Renal cortex interstitium (tissue), 15 donors: ENCODE results near the gene AEBP2. TPM values are rescaled to one million over a fixed set of nuclear protein-coding genes. Genes with fewer than 3 reads are reported as not detected.
"Not testable (repeated sequence)": the region's sequence is repeated elsewhere in the genome, so short reads cannot be mapped to it uniquely, and the experiment has no call there.

ENCODE experiments used
- DNase-seq, 11 donors: peaks; one replicate each; pipeline ENCODE4 v3.0.0-alpha.2; 2013; ENCODE audit warnings: low read depth in 9 of 11, low spot score in 4 of 11; ENCODE audit errors: extremely low read depth in 1 of 11
- long read RNA-seq, 16 experiments: transcript quantifications; one replicate each; lab custom pipeline, GENCODE V29; 2026
- polyA plus RNA-seq, 3 donors: library from polyadenylated mRNA; unstranded; fragments of 120-200 nt; gene quantifications; one replicate each; pipeline ENCODE4 v1.2.1, GENCODE V29; 2013; ENCODE audit not compliant: insufficient read length in 3 of 3

Gene AEBP2, protein sequence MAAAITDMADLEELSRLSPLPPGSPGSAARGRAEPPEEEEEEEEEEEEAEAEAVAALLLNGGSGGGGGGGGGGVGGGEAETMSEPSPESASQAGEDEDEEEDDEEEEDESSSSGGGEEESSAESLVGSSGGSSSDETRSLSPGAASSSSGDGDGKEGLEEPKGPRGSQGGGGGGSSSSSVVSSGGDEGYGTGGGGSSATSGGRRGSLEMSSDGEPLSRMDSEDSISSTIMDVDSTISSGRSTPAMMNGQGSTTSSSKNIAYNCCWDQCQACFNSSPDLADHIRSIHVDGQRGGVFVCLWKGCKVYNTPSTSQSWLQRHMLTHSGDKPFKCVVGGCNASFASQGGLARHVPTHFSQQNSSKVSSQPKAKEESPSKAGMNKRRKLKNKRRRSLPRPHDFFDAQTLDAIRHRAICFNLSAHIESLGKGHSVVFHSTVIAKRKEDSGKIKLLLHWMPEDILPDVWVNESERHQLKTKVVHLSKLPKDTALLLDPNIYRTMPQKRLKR
- polyA plus RNA-seq = 10 to 100 TPM; 55.6 to 65.4 (median 58.0) TPM
- long read RNA-seq, donor 1, full-length matches to known transcripts = 4 of 4 reads
- long read RNA-seq, donor 1, partial matches to known transcripts = 0 of 4 reads
- long read RNA-seq, donor 1, other reads (novel, unspliced or antisense) = 0 of 4 reads
- long read RNA-seq, donor 2, full-length matches to known transcripts = 6 of 6 reads
- long read RNA-seq, donor 2, partial matches to known transcripts = 0 of 6 reads
- long read RNA-seq, donor 2, other reads (novel, unspliced or antisense) = 0 of 6 reads
- long read RNA-seq, donor 3, full-length matches to known transcripts = 9 of 15 reads
- long read RNA-seq, donor 3, partial matches to known transcripts = 6 of 15 reads
- long read RNA-seq, donor 3, other reads (novel, unspliced or antisense) = 0 of 15 reads
- long read RNA-seq, donor 4, partial matches to known transcripts = 0 of 3 reads
- long read RNA-seq, donor 4, other reads (novel, unspliced or antisense) = 0 of 3 reads
- long read RNA-seq, donor 5 = 0 reads
- long read RNA-seq, donor 6, full-length matches to known transcripts = 9 of 14 reads
- long read RNA-seq, donor 6, partial matches to known transcripts = 5 of 14 reads
- long read RNA-seq, donor 6, other reads (novel, unspliced or antisense) = 0 of 14 reads
- long read RNA-seq, donor 7, full-length matches to known transcripts = 3 of 3 reads
- long read RNA-seq, donor 7, partial matches to known transcripts = 0 of 3 reads
- long read RNA-seq, donor 7, other reads (novel, unspliced or antisense) = 0 of 3 reads
- long read RNA-seq, donor 8, full-length matches to known transcripts = 6 of 11 reads
- long read RNA-seq, donor 8, partial matches to known transcripts = 5 of 11 reads
- long read RNA-seq, donor 8, other reads (novel, unspliced or antisense) = 0 of 11 reads
- long read RNA-seq, donor 9, full-length matches to known transcripts = 3 of 9 reads
- long read RNA-seq, donor 9, partial matches to known transcripts = 6 of 9 reads
- long read RNA-seq, donor 9, other reads (novel, unspliced or antisense) = 0 of 9 reads
- long read RNA-seq, donor 10, partial matches to known transcripts = 0 of 1 reads
- long read RNA-seq, donor 10, other reads (novel, unspliced or antisense) = 0 of 1 reads
- long read RNA-seq, donor 11 = 0 reads
- long read RNA-seq, donor 12, full-length matches to known transcripts = 2 of 2 reads
- long read RNA-seq, donor 12, partial matches to known transcripts = 0 of 2 reads
- long read RNA-seq, donor 12, other reads (novel, unspliced or antisense) = 0 of 2 reads
- long read RNA-seq, donor 13 = 0 reads
- long read RNA-seq, donor 14, full-length matches to known transcripts = 2 of 2 reads
- long read RNA-seq, donor 14, partial matches to known transcripts = 0 of 2 reads
- long read RNA-seq, donor 14, other reads (novel, unspliced or antisense) = 0 of 2 reads
- long read RNA-seq, donor 15, partial matches to known transcripts = 0 of 2 reads
- long read RNA-seq, donor 15, other reads (novel, unspliced or antisense) = 0 of 2 reads
- long read RNA-seq, donor 16, full-length matches to known transcripts = 20 of 39 reads
- long read RNA-seq, donor 16, partial matches to known transcripts = 19 of 39 reads
- long read RNA-seq, donor 16, other reads (novel, unspliced or antisense) = 0 of 39 reads

GRCh38 chr12:19439059-19440018 is at the start of gene AEBP2:
TSS of gene AEBP2 (plus strand) at chr12:19439492. CDS start at chr12:19439700, 208 bp downstream.
- peak; percentile 80 to 93 (median 88) for DNase-seq

- DNase-seq = peak in 9 of 11 donors; percentile 15 to 38 (median 20)
Measured at GRCh38 chr12:19390051-19390598, 49.2 kb upstream of the AEBP2 start.

DNA sequence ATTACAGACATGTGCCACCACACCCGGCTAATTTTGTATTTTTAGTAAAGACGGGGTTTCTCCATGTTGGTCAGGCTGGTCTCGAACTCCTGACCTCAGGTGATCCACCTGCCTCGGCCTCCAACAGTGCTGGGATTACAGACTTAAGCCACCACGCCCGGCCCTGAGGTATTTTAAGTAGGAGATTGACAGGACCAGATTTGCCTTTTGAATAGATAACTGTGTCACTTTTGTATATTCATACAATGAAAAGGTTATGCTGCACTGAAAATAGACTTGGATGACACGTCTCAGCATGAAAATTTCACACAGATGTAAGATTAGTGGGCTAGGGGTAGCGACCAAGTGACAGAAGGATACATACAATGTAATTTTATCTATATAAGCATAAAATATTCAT is 46.6 kb upstream of the AEBP2 start:
- not testable (repeated sequence) for DNase-seq

DNA sequence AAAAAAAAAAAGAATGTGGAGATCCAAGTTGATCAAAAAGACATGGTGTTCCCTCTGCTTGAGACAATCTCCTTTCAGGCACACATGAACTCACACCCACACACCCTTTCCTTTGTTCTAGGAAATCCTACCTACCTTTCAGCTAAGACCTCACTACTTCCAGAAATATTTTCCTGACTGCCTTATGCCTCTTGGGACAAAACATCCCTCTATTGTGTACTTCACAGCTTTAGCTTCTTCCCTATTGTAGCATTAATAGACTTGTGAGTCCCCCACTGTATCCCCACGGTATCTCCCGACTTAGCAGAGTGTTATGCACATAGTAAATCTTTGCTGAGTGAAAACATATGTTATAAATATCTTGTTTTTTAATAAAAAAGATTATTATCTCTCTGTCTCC is 44.9 kb upstream of the AEBP2 start:
- DNase-seq = no peak

DNA sequence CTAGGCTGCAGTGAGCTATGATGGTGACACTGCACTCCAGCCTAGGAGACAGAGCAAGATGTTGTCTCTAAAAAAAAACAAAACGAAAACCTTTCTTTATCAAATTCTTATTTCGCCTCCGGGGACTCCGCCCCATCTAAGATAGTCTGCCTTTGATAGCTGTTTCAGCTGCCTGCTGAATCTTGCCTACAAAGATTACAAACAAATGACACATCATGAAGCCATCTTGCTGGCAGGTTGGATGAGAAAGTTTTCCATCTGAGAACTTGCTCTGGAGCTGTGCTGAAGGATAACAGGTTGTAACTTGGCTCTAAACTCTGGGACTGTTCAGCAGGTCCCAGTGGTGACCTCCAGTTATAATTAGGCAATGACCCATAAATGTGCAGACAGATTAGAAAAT is 41.8 kb upstream of the AEBP2 start:
- no peak for DNase-seq

DNA sequence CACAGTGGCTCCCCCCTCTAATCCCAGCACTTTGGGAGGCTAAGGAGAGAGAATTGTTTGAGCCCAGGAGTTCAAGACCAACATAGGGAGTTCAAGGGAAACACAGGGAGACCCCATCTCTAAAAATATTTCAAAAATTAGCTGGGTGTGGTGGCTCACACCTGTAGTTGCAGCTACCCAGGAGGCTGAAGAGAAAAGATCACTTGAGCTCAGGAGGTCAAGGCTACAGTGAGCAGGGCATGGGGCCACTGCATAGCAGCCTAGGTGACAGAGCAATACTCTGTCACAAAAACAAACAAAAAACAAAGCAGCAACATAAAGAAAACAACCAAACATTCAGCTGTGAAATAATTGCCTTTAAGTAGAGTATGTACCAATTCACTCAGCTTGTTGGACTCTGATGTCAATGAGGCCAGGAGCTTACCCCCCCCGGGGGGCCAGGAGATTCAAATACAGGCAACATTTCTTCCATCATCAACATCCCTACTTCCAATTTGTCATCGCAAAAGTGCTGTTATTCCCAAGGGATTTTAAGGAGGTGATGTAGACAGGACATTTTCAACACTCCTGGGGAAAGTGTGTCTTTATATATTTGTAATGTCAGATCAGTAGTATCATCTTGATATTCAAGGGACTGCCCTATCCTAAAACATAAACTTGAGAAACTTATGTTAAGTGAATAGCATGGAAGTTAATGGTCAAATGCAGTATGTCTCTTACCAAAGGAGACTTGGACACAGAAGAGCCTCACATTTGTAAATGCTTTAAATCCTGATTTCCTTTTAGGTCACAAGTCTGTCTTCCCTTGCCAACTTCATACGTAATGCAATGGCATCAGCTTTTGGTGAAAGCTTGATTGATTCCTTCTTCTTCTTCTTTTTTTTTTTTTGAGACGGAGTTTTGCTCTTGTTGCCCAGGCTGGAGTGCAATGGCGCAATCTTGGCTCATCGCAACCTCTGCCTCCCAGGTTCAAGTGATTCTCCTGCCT is 40.6 kb upstream of the AEBP2 start:
- no peak for DNase-seq

DNA sequence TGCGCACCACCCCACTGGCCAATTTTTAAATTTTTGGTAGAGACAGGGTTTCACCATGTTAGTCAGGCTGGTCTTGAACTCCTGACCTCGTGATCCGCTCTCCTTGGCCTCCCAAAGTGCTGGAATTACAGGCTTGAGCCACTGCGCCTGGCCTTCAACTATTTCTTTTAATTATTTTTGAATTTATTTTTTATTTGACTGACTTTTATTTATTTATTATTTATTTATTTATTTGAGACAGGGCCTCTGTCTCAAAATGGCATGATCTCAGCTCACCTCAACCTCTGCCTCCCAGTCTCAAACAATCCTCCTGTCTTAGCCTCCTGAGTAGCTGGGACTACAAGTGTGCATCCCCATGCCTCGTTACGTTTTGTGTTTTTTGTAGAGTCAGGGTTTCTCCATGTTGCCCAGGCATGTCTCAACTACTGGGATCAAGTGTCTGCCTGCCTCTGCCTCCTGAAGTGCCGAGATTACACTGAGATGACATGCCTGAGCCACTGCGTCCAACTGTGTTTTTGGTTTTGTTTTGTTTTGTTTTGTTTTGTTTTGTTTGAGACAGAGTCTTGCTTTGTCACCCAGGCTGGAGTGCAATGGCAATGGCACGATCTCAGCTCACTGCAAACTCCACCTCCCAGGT is 38.5 kb upstream of the AEBP2 start:
- not testable (repeated sequence) for DNase-seq

DNA sequence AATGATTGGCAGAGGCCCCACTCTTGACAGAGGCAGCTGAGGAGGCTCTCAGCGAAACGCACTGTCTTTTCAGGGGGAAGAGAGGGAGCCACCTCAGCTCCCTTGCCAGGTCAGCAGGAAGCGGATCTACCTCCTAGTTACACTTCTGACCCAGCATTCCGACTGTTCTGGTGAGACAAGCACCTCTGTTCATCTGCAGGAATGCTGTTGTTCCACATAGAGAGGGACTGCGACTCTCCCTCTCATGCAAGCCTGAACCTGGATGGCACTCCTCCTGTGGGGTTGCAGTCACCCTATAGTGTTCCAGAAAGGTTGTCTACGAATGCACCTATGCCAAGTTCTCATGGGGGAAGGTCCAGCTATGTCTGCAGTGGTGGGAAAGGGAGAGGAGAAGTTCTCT is 37.1 kb upstream of the AEBP2 start:
- no peak for DNase-seq

DNA sequence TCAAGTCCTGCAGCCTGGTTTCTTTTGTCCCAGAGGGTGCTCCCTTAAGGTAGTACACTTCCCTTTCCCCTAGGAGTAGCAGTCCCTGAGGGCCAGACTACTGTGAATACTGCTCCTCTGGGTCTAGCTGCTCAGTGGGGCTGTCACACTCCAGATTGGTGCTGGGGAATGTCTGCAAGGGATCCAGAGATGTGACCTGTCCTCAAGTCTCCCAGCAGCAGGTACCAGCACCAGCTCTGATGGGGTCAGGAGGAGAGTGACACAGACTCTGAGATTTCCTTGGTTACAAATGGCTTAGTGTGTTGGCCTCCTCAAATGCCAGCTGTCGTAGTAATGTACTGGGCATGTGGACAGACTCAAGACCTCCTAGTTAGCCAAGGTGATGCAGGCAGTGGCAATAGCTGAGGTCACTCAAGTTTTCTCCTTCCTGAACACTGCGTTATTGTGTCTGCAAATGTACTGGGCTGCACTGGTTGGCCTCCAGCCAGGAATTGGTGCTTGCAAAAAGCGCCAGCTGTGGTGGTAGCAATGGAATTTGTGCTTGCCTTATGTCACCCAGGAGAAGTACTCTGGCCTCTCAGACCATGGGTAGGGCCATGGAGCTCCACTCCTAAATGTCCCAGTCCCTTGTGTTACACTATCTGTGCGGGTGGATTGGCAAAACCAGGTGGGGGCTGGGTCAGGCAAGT is 36.4 kb upstream of the AEBP2 start:
- DNase-seq = no peak

DNA sequence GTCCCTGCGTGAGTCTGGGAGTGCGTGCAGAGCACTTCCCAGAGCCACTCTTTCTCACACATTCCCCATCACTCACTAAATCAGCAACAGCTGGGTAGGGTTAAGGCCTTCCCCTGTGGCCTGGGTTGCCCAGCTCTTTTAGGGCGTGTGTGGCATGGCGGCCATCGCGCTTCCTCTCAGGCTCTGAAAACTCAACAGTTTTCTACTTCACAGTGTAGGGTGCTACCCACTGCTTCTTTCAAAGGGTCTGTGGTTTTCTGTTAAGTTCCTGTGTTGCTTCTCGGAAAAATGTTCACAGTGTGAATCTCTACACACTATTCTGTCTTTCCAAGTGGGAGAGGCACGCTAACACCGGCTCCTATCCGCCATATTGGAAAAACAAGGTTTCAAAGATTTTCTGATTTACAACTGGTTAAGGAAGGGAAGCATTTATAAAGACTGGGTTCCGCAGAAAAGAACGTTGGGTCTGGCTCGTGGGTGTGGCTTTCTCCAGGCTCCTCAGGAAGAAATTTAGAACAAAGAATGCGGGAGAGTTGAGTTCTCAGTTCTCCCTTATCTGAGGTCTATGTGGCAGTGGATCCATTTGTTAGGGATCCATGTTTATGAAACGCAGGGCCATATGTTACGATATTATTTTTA is 34.9 kb upstream of the AEBP2 start:
- no peak for DNase-seq

DNA sequence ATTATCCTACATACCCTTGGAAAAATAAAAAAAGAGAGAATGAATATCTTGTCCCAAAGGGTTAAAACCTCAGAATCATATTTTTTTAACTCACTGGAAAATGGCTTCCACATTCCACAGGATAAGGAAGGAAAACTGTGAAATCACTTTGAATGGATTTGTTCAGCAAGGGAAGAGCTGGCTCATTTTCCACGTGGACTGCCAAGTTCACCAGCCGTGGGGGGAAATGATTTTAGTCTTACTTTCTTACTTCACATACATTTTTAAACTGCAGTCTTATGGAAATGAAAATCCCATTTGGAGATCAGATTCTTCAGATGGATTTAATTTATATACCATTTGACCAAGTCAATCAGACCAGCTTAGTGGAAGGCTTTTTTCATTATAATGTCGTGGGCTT is 29.9 kb upstream of the AEBP2 start:
- DNase-seq = no peak

DNA sequence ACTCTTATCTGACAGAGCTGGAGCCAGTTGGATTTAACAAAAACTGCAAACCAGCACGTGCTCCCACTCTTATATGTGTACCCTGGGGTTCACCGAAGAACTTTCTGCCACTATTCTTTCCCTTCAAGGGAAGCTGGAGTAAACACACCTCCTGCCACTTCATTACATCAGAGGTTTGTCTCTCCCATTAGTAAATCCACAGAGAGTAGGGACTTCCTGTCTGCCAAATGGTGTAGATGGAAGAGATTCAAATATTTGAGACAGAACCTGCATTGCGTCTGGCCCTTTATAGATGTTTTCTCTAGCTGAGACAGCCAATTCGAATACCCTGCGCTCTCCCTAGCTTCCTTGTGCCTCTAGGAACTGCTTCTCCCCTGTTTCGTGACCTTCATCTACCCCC is 29.1 kb upstream of the AEBP2 start:
- DNase-seq = no peak

DNA sequence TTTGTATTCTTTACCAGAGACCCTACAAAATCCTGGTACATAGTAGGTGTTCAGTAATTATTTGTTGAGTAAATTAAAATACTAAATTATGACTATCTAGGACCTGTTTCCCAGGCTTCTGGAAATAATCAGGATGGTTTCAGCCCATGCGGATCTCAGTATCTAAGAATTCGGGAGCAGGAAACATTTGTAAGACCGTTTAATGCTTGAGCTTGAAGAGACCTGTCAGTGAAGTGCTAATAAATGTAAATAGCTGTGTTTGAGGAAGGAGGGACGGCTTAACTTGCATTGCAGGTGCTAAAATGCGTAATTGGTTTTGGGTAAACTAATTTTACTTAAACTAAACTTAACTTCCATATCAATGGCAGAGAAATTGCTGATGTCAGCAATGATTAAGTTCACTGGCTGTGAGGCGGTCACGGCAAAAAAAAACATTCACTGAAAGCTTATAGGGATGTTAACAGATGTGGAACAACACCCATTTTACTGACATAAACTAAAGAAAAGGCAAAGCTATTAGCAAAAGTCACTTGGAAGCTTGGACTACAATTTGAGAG is 28.6 kb upstream of the AEBP2 start:
- no peak for DNase-seq
